Activated CD4-positive, alpha-beta T cell treated with anti-CD3 and anti-CD28 coated beads, Interleukin-2, amount 50 U/mL, for 4 hours (primary cell): ENCODE measurements around the gene RAB30.

ENCODE experiments used
- DNase-seq, 2 experiments: peaks; one replicate each; pipeline ENCODE4 v3.0.0-alpha.2; 2020

The RAB30 gene

DNA sequence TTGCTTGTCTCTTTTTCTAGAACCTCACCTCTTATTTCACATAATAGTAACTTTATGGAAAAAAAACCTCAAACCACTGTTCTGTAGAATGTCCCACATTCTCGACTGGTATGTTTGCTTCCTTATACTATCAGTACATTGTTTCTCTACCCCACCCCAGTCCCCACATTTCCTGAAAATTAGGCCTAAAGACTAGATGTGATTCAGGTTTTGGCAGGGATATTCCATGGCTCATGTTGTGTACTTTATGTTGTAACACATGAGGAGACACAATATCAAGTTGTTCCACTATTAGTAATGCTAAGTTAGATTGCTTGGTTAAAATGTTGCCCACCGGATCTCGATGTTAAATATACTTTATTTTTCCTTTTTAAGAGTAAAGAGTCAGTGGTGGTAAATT is 135.4 kb downstream of the RAB30 start:
- no peak for DNase-seq

GRCh38 chr11:82932564-82932963 is 139.1 kb downstream of the RAB30 start:
- no peak for DNase-seq

DNA sequence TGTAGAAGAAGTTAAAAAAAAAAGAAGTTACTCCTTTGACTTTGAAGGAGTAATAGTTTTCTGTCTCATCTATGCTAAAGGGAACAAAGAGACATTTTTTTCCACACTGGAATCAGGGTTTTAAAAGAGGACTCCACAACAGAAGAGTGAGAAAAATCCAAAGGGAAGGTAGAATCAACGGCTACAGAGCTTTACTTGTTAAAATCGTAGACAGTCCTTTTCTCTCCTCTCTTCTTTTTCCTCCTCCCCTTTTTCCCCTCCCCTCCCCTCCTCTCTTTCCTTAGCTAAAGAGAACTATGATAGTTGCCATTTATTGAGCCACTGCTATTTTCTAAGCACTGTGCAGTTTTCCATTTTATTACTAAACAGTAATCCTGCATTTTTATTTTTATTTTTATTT is 141.0 kb downstream of the RAB30 start:
- no peak for DNase-seq

DNA sequence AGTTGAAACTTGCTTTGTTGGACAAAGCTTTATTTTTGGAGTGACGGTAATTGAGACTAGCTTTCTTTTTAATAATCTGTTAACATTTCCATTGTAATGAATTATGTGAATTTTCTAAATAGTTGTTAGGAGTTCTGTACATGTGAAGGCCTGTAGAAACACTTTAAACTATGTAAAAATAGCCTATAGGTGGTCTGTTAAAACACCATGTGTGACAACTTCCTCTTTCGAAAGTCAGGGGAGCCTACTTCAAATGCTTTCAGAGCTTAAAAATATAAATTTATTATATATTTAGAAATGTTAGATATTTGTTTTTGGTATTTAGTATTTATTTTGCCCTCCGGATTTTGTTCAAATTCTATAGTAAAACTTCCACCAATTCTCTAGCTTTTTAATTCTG is 141.5 kb downstream of the RAB30 start:
- no peak for DNase-seq

DNA sequence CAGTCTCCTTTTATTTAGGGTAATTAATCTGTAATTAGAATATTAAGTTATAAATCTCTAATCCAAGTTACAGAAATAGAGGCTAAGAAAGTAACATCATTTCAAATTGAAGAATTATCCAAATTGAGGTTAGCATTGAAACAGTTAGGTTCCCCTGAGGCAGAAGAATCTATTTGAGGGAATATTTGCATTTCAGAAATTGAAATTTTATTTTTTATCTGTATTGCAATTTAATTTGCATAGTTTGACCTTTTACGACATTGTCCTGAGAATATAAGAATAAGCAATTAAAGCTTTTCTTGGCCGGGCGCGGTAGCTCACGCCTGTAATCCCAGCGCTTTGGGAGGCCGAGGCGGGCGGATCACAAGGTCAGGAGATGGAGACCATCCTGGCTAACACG is 142.6 kb downstream of the RAB30 start:
- DNase-seq: no peak

GRCh38 chr11:82927264-82927880 is 144.3 kb downstream of the RAB30 start:
- peak in 1 of 2 experiments; percentile 2 for DNase-seq

DNA sequence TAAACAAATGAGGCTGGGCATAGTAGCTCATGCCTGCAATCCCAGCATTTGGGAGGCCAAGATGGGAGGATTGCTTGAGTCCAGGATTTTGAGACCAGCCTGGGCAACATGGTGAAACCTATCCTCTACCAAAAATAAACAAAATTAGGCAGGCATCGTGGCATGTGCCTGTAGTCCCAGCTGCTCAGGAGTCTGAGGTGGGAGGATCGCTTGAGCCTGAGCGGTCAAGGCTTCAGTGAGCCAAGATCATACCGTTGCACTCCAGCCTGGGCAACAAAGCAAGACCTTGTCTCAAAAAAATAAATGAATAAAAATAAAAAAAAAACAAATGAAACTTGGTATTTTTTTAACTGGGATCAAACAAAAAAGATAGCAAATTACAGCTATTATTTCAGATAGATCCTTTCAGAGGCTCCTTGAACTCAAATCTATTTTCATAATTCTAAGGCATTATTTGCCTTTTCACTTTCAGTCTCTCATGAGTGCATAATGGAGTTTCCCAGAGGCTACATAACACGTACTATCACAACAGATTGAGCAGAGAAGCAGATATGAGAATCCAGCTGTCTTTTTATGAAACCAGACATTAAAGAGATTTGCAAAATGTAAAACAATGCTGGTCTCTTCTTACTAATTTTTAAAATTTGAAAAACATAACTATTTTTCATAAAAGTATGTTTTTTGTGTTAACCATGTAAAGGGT is 147.0 kb downstream of the RAB30 start:
- no peak for DNase-seq
